HEK293 (cell line): ENCODE results near the gene SERINC4.
"Not testable (repeated sequence)": the region's sequence is repeated elsewhere in the genome, so short reads cannot be mapped to it uniquely, and the experiment has no call there.

Source experiments
- ATF2 ChIP-seq: fragments of 450-650 bp; formaldehyde crosslinking; IDR thresholded peaks from 2 replicates; pipeline ENCODE4 v1.5.1; 2016; ENCODE audit warnings: missing biosample characterization, missing genetic modification characterization, low read depth
- CTCF ChIP-seq: fragments of 450-650 bp; formaldehyde crosslinking; IDR thresholded peaks from 2 replicates; pipeline ENCODE4 v1.5.1; 2016; ENCODE audit warnings: missing biosample characterization, missing genetic modification characterization
- ZNF133 ChIP-seq: fragments of 450-650 bp; formaldehyde crosslinking; IDR thresholded peaks from 2 replicates; pipeline ENCODE4 v1.5.1; 2016; ENCODE audit warnings: missing biosample characterization, missing genetic modification characterization
- ZNF24 ChIP-seq: fragments of 450-650 bp; formaldehyde crosslinking; IDR thresholded peaks from 2 replicates; pipeline ENCODE4 v1.5.1; 2016; ENCODE audit warnings: missing biosample characterization, missing genetic modification characterization
- ZNF274 ChIP-seq, 2 experiments: fragments of 200-500 bp in 1 of 2; fragments of 450-650 bp in 1 of 2; sonication (Bioruptor generic) in 1 of 2; formaldehyde crosslinking in 1 of 2; IDR thresholded peaks; 2 replicates each; pipeline versions ENCODE4 v1.5.1 to v1.6.1; 2014 to 2016; ENCODE audit warnings: borderline replicate concordance in 1 of 2, inconsistent platforms in 1 of 2, low read length in 1 of 2, missing biosample characterization in 1 of 2, missing genetic modification characterization in 1 of 2
- ZNF654 ChIP-seq: fragments of 450-650 bp; formaldehyde crosslinking; IDR thresholded peaks from 2 replicates; pipeline ENCODE4 v1.5.1; 2016; ENCODE audit warnings: low read depth, missing biosample characterization, missing genetic modification characterization
- ZNF768 ChIP-seq: fragments of 450-650 bp; formaldehyde crosslinking; IDR thresholded peaks from 2 replicates; pipeline ENCODE4 v1.5.1; 2018; ENCODE audit warnings: missing biosample characterization, mild to moderate bottlenecking, missing genetic modification characterization

- not testable (repeated sequence) for TF ChIP-seq CTCF; ZNF24 (tag by site-specific recombination); ZNF274 (IDR thresholded peaks at IDR 0.05; ENCODE audit: low read length); ZNF274 (tag by site-specific recombination; IDR thresholded peaks at IDR 0.05; ENCODE audit: borderline replicate concordance); ZNF654 (tag by site-specific recombination); ZNF768 (tag by site-specific recombination); ZNF133 (tag by site-specific recombination); ATF2 (tag by site-specific recombination)
Observed at GRCh38 chr15:43802676-43803075, 2.7 kb upstream of the SERINC4 start.
